ENCODE results near the gene PMM1.
"Not testable (repeated sequence)": the region's sequence is repeated elsewhere in the genome, so short reads cannot be mapped to it uniquely, and the experiment has no call there.

PMM1 gene

GRCh38 chr22:41574847-41575381 lies 14.7 kb downstream of the PMM1 start:
- DNase-seq = no peak
- TF ChIP-seq EZH2phosphoT487 (IDR thresholded peaks at IDR 0.05; ENCODE audit: low read length) (no peak), EZH2 (optimal IDR thresholded peaks at IDR 0.05; ENCODE audit: low read depth, low read length) (no peak)
- TF ChIP-seq, protein P1, sequence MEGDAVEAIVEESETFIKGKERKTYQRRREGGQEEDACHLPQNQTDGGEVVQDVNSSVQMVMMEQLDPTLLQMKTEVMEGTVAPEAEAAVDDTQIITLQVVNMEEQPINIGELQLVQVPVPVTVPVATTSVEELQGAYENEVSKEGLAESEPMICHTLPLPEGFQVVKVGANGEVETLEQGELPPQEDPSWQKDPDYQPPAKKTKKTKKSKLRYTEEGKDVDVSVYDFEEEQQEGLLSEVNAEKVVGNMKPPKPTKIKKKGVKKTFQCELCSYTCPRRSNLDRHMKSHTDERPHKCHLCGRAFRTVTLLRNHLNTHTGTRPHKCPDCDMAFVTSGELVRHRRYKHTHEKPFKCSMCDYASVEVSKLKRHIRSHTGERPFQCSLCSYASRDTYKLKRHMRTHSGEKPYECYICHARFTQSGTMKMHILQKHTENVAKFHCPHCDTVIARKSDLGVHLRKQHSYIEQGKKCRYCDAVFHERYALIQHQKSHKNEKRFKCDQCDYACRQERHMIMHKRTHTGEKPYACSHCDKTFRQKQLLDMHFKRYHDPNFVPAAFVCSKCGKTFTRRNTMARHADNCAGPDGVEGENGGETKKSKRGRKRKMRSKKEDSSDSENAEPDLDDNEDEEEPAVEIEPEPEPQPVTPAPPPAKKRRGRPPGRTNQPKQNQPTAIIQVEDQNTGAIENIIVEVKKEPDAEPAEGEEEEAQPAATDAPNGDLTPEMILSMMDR (IDR thresholded peaks at IDR 0.05; ENCODE audit: low read length) = no peak
- no peaks in the 10 kb centered on the region for H3K27me3 ChIP-seq (replicated peaks; ENCODE audit: insufficient read depth, low read length)
- no peaks in the 10 kb centered on the region for H3K36me3 ChIP-seq (replicated peaks; ENCODE audit: insufficient read depth, low read length)
- no peaks in the 10 kb centered on the region for H3K9me2 ChIP-seq (replicated peaks; ENCODE audit: insufficient read depth, low read length)
- no peak overlapping the region for H2AFZ ChIP-seq (ENCODE audit: low read length)
- no peaks in the 10 kb centered on the region for H3F3A ChIP-seq (ENCODE audit: insufficient read depth, low read length)
- no peak overlapping the region for H3K4me3 ChIP-seq (ENCODE audit: low read length)
- H3K9me3 ChIP-seq (replicated peaks; ENCODE audit: insufficient read depth, low read length) = no peaks in the 10 kb centered on the region
- no peak overlapping the region for H3K9ac ChIP-seq (ENCODE audit: low read length)
- no peak overlapping the region for H3K4me2 ChIP-seq (ENCODE audit: low read depth, low read length)
- no peaks in the 10 kb centered on the region for H3K4me1 ChIP-seq (ENCODE audit: low read length)
- no peaks in the 10 kb centered on the region for H4K20me1 ChIP-seq (ENCODE audit: insufficient read depth, low read length)
- no peak overlapping the region for H3K27ac ChIP-seq (ENCODE audit: low read length)
- H3K79me2 ChIP-seq (ENCODE audit: low read length) = no peaks in the 10 kb centered on the region

DNA sequence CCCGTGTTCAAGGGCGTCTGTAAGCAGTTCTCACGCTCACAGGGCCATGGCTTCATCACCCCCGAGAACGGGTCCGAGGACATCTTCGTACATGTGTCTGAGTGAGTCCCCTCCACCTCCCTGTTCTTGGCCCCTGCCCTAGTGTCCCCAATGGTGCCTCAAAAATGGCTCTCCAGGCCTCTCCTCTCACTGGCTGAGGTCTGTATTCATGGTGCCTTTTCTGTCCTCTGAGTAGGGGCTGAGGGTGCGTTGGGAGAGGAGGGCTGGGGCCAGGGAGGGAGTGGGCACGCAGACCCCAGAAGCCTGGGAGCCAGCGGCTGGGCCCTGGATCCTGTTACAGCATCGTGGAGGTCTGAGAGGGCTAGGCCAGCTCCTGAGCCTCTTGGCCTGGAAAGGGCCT lies 16.0 kb downstream of the PMM1 start:
- H3K4me1 ChIP-seq (ENCODE audit: low read length) = no peaks in the 10 kb centered on the region
- no peak overlapping the region for H3K4me3 ChIP-seq (ENCODE audit: low read length)
- no peaks in the 10 kb centered on the region for H3K27me3 ChIP-seq (replicated peaks; ENCODE audit: insufficient read depth, low read length)
- no peaks in the 10 kb centered on the region for H3K9me3 ChIP-seq (replicated peaks; ENCODE audit: insufficient read depth, low read length)
- no peak for TF ChIP-seq EZH2 (optimal IDR thresholded peaks at IDR 0.05; ENCODE audit: low read depth, low read length)
- TF ChIP-seq EZH2phosphoT487 (IDR thresholded peaks at IDR 0.05; ENCODE audit: low read length) = no peak
- TF ChIP-seq, protein P1 (IDR thresholded peaks at IDR 0.05; ENCODE audit: low read length) = no peak
- no peaks in the 10 kb centered on the region for H3F3A ChIP-seq (ENCODE audit: insufficient read depth, low read length)
- no peak for DNase-seq
- H3K9me2 ChIP-seq (replicated peaks; ENCODE audit: insufficient read depth, low read length) = no peaks in the 10 kb centered on the region
- no peaks in the 10 kb centered on the region for H4K20me1 ChIP-seq (ENCODE audit: insufficient read depth, low read length)
- no peak overlapping the region for H3K4me2 ChIP-seq (ENCODE audit: low read depth, low read length)
- no peak overlapping the region for H3K9ac ChIP-seq (ENCODE audit: low read length)
- no peak overlapping the region for H2AFZ ChIP-seq (ENCODE audit: low read length)
- no peaks in the 10 kb centered on the region for H3K79me2 ChIP-seq (ENCODE audit: low read length)
- H3K27ac ChIP-seq (ENCODE audit: low read length) = no peak overlapping the region
- no peaks in the 10 kb centered on the region for H3K36me3 ChIP-seq (replicated peaks; ENCODE audit: insufficient read depth, low read length)

- H3K27ac ChIP-seq (ENCODE audit: low read length); H3K9ac ChIP-seq (ENCODE audit: low read length); H4K20me1 ChIP-seq (ENCODE audit: insufficient read depth, low read length); H3K27me3 ChIP-seq (replicated peaks; ENCODE audit: insufficient read depth, low read length); H3K79me2 ChIP-seq (ENCODE audit: low read length); H3K36me3 ChIP-seq (replicated peaks; ENCODE audit: insufficient read depth, low read length); H3K9me2 ChIP-seq (replicated peaks; ENCODE audit: insufficient read depth, low read length); H3K9me3 ChIP-seq (replicated peaks; ENCODE audit: insufficient read depth, low read length); H2AFZ ChIP-seq (ENCODE audit: low read length); H3F3A ChIP-seq (ENCODE audit: insufficient read depth, low read length); H3K4me1 ChIP-seq (ENCODE audit: low read length); H3K4me3 ChIP-seq (ENCODE audit: low read length); H3K4me2 ChIP-seq (ENCODE audit: low read depth, low read length); DNase-seq: not testable (repeated sequence)
These were observed 17.3 kb downstream of the PMM1 start for GRCh38 chr22:41572305-41572704.

- Histone ChIP-seq H3K36me3 (replicated peaks; ENCODE audit: insufficient read depth, low read length) (no peaks in the 10 kb centered on the region), H3F3A (ENCODE audit: insufficient read depth, low read length) (no peaks in the 10 kb centered on the region), H3K9ac (ENCODE audit: low read length) (no peak overlapping the region), H3K27me3 (replicated peaks; ENCODE audit: insufficient read depth, low read length) (no peaks in the 10 kb centered on the region), H3K4me1 (ENCODE audit: low read length) (no peaks in the 10 kb centered on the region), H3K9me3 (replicated peaks; ENCODE audit: insufficient read depth, low read length) (no peaks in the 10 kb centered on the region), H3K27ac (ENCODE audit: low read length) (no peak overlapping the region), H4K20me1 (ENCODE audit: insufficient read depth, low read length) (no peaks in the 10 kb centered on the region), H3K4me2 (ENCODE audit: low read depth, low read length) (no peak overlapping the region), H2AFZ (ENCODE audit: low read length) (no peak overlapping the region), H3K79me2 (ENCODE audit: low read length) (no peaks in the 10 kb centered on the region), H3K9me2 (replicated peaks; ENCODE audit: insufficient read depth, low read length) (no peaks in the 10 kb centered on the region), H3K4me3 (ENCODE audit: low read length) (no peak overlapping the region)
- TF ChIP-seq EZH2 (optimal IDR thresholded peaks at IDR 0.05; ENCODE audit: low read depth, low read length) = no peak
- no peak for TF ChIP-seq EZH2phosphoT487 (IDR thresholded peaks at IDR 0.05; ENCODE audit: low read length)
- TF ChIP-seq, protein P1 (IDR thresholded peaks at IDR 0.05; ENCODE audit: low read length) = no peak
- no peak for DNase-seq
These were observed 17.9 kb downstream of the PMM1 start for GRCh38 chr22:41571786-41572185.

Data from MM.1S (cell line).